Neural progenitor cell (in vitro differentiated cells): ENCODE data around the gene ZNF511. TPM values are rescaled to one million over a fixed set of nuclear protein-coding genes. Genes with fewer than 3 reads are reported as not detected.

Source experiments
- DNase-seq: peaks from one replicate; pipeline ENCODE4 v3.0.0-alpha.2; 2016; ENCODE audit warnings: low spot score
- H2AFZ ChIP-seq: fragments of 200-600 bp; sonication (generic); replicated peaks from 2 replicates; pipeline ENCODE4 v1.6.1; 2016; ENCODE audit warnings: antibody characterized with exemption
- H3F3A ChIP-seq: fragments of 200-600 bp; sonication (generic); 2 replicates; pipeline ENCODE4 v1.6.1; 2016; ENCODE audit warnings: antibody characterized with exemption, low read depth
- H3K27ac ChIP-seq: fragments of 200-600 bp; sonication (generic); 2 replicates; pipeline ENCODE4 v1.5.1; 2016; ENCODE audit warnings: mild to moderate bottlenecking
- H3K27me3 ChIP-seq: fragments of 200-600 bp; sonication (generic); 2 replicates; pipeline ENCODE4 v1.6.1; 2016; ENCODE audit warnings: mild to moderate bottlenecking, moderate library complexity
- H3K36me3 ChIP-seq: fragments of 200-600 bp; sonication (generic); 2 replicates; pipeline ENCODE4 v1.5.1; 2016
- H3K4me1 ChIP-seq: fragments of 200-600 bp; sonication (generic); 2 replicates; pipeline ENCODE4 v1.6.1; 2016; ENCODE audit warnings: mixed run types
- H3K4me2 ChIP-seq: fragments of 200-600 bp; sonication (generic); 2 replicates; pipeline ENCODE4 v1.6.1; 2016
- H3K4me3 ChIP-seq: fragments of 200-600 bp; sonication (generic); 2 replicates; pipeline ENCODE4 v1.5.1; 2016
- H3K79me2 ChIP-seq: fragments of 200-600 bp; sonication (generic); 2 replicates; pipeline ENCODE4 v1.6.1; 2016; ENCODE audit warnings: low read depth
- H3K9ac ChIP-seq: fragments of 200-600 bp; sonication (generic); 2 replicates; pipeline ENCODE4 v1.6.1; 2016
- H3K9me3 ChIP-seq: fragments of 200-600 bp; sonication (generic); 2 replicates; pipeline ENCODE4 v1.5.1; 2016; ENCODE audit warnings: low read depth
- H4K20me1 ChIP-seq: fragments of 200-600 bp; sonication (generic); 2 replicates; pipeline ENCODE4 v1.6.1; 2016; ENCODE audit warnings: low read depth
- H3K27ac Mint-ChIP-seq: 3 replicates; pipeline ENCODE4 v1.8.0; 2021; ENCODE audit warnings: mixed read lengths
- H3K27me3 Mint-ChIP-seq: 2 replicates; pipeline ENCODE4 v1.8.0; 2022; ENCODE audit warnings: low read depth, mild to moderate bottlenecking, inconsistent platforms, moderate library complexity, mixed read lengths; ENCODE audit not compliant: insufficient read depth
- H3K36me3 Mint-ChIP-seq: 3 replicates; pipeline ENCODE4 v1.8.0; 2021; ENCODE audit warnings: mixed read lengths
- H3K4me1 Mint-ChIP-seq: 3 replicates; pipeline ENCODE4 v1.8.0; 2021; ENCODE audit warnings: mixed read lengths
- H3K4me3 Mint-ChIP-seq: 3 replicates; pipeline ENCODE4 v1.8.0; 2021; ENCODE audit warnings: mild to moderate bottlenecking, moderate library complexity, mixed read lengths
- H3K9me3 Mint-ChIP-seq: 3 replicates; pipeline ENCODE4 v1.8.0; 2020; ENCODE audit warnings: mixed read lengths
- CTCF ChIP-seq: fragments of 200-600 bp; sonication (generic); IDR thresholded peaks from 2 replicates; pipeline ENCODE4 v1.5.1; 2017; ENCODE audit warnings: antibody characterized with exemption, mild to moderate bottlenecking
- EZH2 ChIP-seq: fragments of 200-600 bp; sonication (generic); IDR thresholded peaks from 2 replicates; pipeline ENCODE4 v1.6.1; 2017; ENCODE audit warnings: antibody characterized with exemption, mild to moderate bottlenecking, moderate library complexity
- EZH2phosphoT487 ChIP-seq: fragments of 200-600 bp; sonication (generic); IDR thresholded peaks from 2 replicates; pipeline ENCODE4 v1.6.1; 2017; ENCODE audit warnings: antibody characterized with exemption
- total RNA-seq: library from RNA; depleted of rRNA; stranded (reverse); fragments of >200 nt; gene quantifications from 2 replicates; pipeline ENCODE4 v1.2.3, GENCODE V29; 2015; ENCODE audit warnings: low replicate concordance

ZNF511 gene
- total RNA-seq, 1 donor from 2014 or later = 44.4 TPM

DNA sequence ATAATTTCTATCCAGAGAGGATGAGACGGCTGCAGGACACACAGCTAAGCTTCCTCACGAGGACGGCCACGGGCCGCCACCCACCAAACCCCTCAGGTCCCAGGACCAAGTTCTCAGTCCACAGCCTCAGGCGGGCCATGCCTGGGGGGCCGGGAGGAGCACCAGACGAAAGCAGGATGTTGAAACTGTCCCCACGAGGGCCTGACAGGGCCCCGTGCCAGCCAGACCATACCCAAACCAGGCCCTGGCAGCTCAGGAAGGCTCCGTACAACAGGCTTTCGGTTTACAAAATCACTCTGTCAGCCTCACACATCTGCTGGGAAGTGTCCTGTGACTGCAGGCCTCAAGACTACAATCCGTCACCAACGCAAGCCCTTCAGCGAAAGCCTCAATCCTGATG is 14.5 kb upstream of the ZNF511 start:
- no peaks in the 10 kb centered on the region for H4K20me1 ChIP-seq
- no peak for DNase-seq
- no peak overlapping the region for H3K27ac ChIP-seq
- H3K4me3 Mint-ChIP-seq = no peak overlapping the region
- H3K36me3 ChIP-seq = no peaks in the 10 kb centered on the region
- H3K4me2 ChIP-seq = no peak overlapping the region
- no peaks in the 10 kb centered on the region for H3K4me1 Mint-ChIP-seq
- no peak overlapping the region for H3K9ac ChIP-seq
- H3K27me3 Mint-ChIP-seq = peaks cover 2% of the 10 kb centered on the region
- H3K27ac Mint-ChIP-seq = no peak overlapping the region
- H3K9me3 Mint-ChIP-seq = no peaks in the 10 kb centered on the region
- H3K4me3 ChIP-seq = no peak overlapping the region
- H3K27me3 ChIP-seq = no peaks in the 10 kb centered on the region
- no peaks in the 10 kb centered on the region for H3K4me1 ChIP-seq
- no peaks in the 10 kb centered on the region for H3K9me3 ChIP-seq
- no peaks in the 10 kb centered on the region for H3F3A ChIP-seq
- TF ChIP-seq EZH2phosphoT487 (no peak), EZH2 (no peak), CTCF (no peak)
- no peaks in the 10 kb centered on the region for H3K79me2 ChIP-seq
- no peak overlapping the region for H2AFZ ChIP-seq
- H3K36me3 Mint-ChIP-seq = peaks cover 15% of the 10 kb centered on the region

- H3K27ac ChIP-seq = no peak overlapping the region
- H3K27me3 ChIP-seq = no peaks in the 10 kb centered on the region
- H2AFZ ChIP-seq = no peak overlapping the region
- H3K27ac Mint-ChIP-seq = no peak overlapping the region
- no peak for TF ChIP-seq EZH2phosphoT487
- no peak for TF ChIP-seq CTCF
- TF ChIP-seq EZH2 = no peak
- no peaks in the 10 kb centered on the region for H3K9me3 ChIP-seq
- H3K36me3 ChIP-seq = no peaks in the 10 kb centered on the region
- no peaks in the 10 kb centered on the region for H3K4me1 Mint-ChIP-seq
- no peak overlapping the region for H3K4me2 ChIP-seq
- DNase-seq = no peak
- H3K36me3 Mint-ChIP-seq = peaks cover 24% of the 10 kb centered on the region
- H4K20me1 ChIP-seq = no peaks in the 10 kb centered on the region
- no peaks in the 10 kb centered on the region for H3K79me2 ChIP-seq
- no peaks in the 10 kb centered on the region for H3K4me1 ChIP-seq
- H3K4me3 ChIP-seq = no peak overlapping the region
- no peaks in the 10 kb centered on the region for H3K9me3 Mint-ChIP-seq
- no peaks in the 10 kb centered on the region for H3F3A ChIP-seq
- H3K27me3 Mint-ChIP-seq = peaks cover 2% of the 10 kb centered on the region
- no peak overlapping the region for H3K4me3 Mint-ChIP-seq
- no peak overlapping the region for H3K9ac ChIP-seq
Observed at GRCh38 chr10:133295426-133296320, 13.0 kb upstream of the ZNF511 start.

DNA sequence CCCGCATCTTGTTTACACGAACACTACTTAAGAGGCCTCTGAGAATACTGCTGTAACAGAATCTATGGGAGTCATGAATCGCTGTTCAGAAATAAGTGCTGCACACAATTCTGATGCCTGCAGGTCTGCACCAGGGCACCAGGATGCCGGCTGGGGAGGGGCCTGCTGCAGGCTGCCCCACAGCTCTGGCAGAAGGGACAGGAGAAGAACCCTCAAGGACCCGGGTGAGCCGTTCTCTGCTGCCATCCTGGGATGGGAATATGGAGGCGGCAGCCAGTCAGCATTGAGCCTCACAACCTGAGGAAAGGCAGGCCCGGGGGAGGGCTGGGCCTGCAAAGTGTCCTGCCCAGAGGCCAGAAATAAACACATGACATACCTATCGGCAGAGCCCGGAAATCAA is 11.2 kb upstream of the ZNF511 start:
- H3K9me3 Mint-ChIP-seq = no peaks in the 10 kb centered on the region
- Histone ChIP-seq H3K4me1 (no peaks in the 10 kb centered on the region), H4K20me1 (peaks cover under 1% of the 10 kb centered on the region), H3K27me3 (no peaks in the 10 kb centered on the region), H3K4me3 (no peak overlapping the region), H3K79me2 (peaks cover 2% of the 10 kb centered on the region), H3K36me3 (no peaks in the 10 kb centered on the region), H3K9me3 (no peaks in the 10 kb centered on the region), H2AFZ (no peak overlapping the region), H3K27ac (no peak overlapping the region), H3K9ac (no peak overlapping the region), H3F3A (no peaks in the 10 kb centered on the region), H3K4me2 (no peak overlapping the region)
- no peak for DNase-seq
- H3K4me3 Mint-ChIP-seq = no peak overlapping the region
- H3K27ac Mint-ChIP-seq = no peak overlapping the region
- no peaks in the 10 kb centered on the region for H3K4me1 Mint-ChIP-seq
- TF ChIP-seq EZH2phosphoT487 (no peak), EZH2 (no peak), CTCF (no peak)
- H3K36me3 Mint-ChIP-seq = peaks cover 25% of the 10 kb centered on the region
- H3K27me3 Mint-ChIP-seq = peaks cover 1% of the 10 kb centered on the region
